Effector memory CD4-positive, alpha-beta T cell (primary cell): ENCODE data around the gene VAMP2.
"Not testable (repeated sequence)": the region's sequence is repeated elsewhere in the genome, so short reads cannot be mapped to it uniquely, and the experiment has no call there.

ENCODE experiments used
- DNase-seq, 3 donors: peaks; one replicate each; pipeline ENCODE4 v3.0.0-alpha.2; 2020
- H3K27ac ChIP-seq: 2 replicates; pipeline ENCODE4 v1.7.0; 2013; ENCODE audit warnings: mild to moderate bottlenecking, low read length, moderate library complexity; ENCODE audit not compliant: insufficient read depth, poor library complexity, severe bottlenecking
- H3K27me3 ChIP-seq: replicated peaks from 2 replicates; pipeline ENCODE4 v1.7.0; 2013; ENCODE audit warnings: mild to moderate bottlenecking, low read length; ENCODE audit not compliant: insufficient read depth, control insufficient read depth, poor library complexity, severe bottlenecking
- H3K36me3 ChIP-seq: 2 replicates; pipeline ENCODE4 v1.7.0; 2013; ENCODE audit warnings: mild to moderate bottlenecking, low read length, moderate library complexity; ENCODE audit not compliant: control insufficient read depth, insufficient read depth
- H3K4me1 ChIP-seq: 2 replicates; pipeline ENCODE4 v1.7.0; 2013; ENCODE audit warnings: low read length, mild to moderate bottlenecking; ENCODE audit not compliant: control insufficient read depth, insufficient read depth, poor library complexity, severe bottlenecking
- H3K4me3 ChIP-seq: 2 replicates; pipeline ENCODE4 v1.7.0; 2013; ENCODE audit warnings: low read length, low read depth, mild to moderate bottlenecking; ENCODE audit not compliant: insufficient read depth, poor library complexity, severe bottlenecking
- H3K9me3 ChIP-seq: 2 replicates; pipeline ENCODE4 v1.7.0; 2013; ENCODE audit warnings: mild to moderate bottlenecking, low read length, moderate library complexity; ENCODE audit not compliant: control insufficient read depth

The VAMP2 gene

DNA sequence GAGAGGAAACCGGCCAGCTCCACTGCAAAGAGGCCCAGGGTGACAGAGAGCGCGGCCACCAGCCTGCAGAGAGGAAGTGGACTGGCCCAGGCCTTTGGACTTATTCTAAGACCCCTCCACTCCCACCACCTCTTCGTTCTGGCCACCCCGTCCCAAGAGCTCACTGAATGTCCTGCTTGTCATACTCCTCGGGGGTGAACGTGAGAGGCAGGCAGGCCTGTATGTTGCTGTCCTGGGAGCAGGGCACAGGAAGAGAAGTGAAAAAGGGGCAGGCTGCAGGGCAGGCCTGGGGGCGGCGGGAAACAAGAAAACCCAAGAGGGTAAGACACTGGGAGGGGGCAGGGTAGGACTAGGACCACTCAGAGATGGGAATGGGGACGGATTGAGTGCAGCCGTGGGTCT is 13.0 kb upstream of the VAMP2 start:
- H3K27ac ChIP-seq = peak overlapping the region; percentile 81
- no peaks in the 10 kb centered on the region for H3K9me3 ChIP-seq
- no peaks in the 10 kb centered on the region for H3K27me3 ChIP-seq
- peaks cover 31% of the 10 kb centered on the region for H3K4me1 ChIP-seq
- DNase-seq = no peak
- H3K36me3 ChIP-seq = no peaks in the 10 kb centered on the region
- H3K4me3 ChIP-seq = peak overlapping the region; percentile 61

DNA sequence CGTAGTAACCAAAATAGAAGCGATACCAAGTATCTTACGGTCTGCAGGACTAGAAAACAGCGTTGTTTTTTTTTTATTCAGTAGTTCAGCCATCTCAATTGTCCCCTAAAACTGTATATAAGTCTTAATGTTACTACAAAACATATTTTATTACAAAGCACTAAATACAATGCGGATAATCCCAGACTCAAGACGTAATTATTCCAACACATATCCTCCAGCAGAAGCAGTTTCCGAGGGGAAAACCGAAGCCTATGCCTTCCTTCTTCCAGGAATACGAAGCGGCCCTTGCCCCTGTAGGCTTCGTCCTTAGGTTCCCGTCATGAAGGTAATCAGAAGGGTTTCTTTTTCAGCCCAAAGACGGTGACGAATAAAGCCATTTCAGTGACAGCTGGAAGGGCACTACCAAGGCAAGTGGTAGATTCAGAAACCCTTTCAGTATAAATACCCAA is 11.1 kb upstream of the VAMP2 start:
- peak overlapping the region; percentile 97 for H3K27ac ChIP-seq
- peak overlapping the region; percentile 39 for H3K4me3 ChIP-seq
- no peaks in the 10 kb centered on the region for H3K9me3 ChIP-seq
- peaks cover 31% of the 10 kb centered on the region for H3K4me1 ChIP-seq
- H3K36me3 ChIP-seq = no peaks in the 10 kb centered on the region
- DNase-seq = no peak
- no peaks in the 10 kb centered on the region for H3K27me3 ChIP-seq

DNA sequence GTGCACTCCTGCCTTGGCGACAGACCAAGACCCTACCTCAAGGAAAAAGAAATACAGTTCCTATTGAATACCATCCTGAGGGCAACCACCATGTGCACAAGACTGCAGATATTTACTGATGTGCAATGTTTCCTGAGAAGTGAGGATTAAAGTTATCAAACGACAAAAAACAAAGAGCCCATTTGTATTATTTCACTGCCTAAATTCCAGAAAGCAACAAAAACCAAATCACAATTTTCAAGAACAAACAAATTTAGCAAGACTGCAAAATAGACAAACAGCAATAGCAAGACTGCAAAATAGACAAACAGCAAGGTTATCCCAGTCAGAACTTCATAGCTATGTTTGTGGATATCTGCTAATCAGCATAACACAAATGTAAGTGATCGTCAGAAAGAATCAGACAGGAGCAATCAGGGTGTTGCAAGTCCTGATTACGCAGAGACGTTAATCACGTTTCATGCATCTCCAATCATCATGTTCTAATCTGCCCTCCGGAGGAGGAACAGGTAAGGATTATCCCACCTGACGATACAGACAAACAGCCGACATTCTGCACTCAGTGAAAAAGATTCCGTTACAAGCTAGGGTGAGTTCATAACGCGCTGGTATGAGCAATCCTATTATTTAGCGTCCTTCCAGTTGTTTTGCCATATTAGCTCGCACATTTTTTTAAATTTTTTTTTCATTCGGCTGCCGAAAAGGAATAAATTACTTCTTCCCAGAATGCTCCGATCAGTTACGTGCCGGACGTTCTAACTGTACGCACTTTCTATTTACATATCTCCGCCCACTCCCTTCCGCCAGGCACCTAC is 10.5 kb upstream of the VAMP2 start:
- no peaks in the 10 kb centered on the region for H3K27me3 ChIP-seq
- peak overlapping the region; percentile 97 for H3K27ac ChIP-seq
- H3K9me3 ChIP-seq = no peaks in the 10 kb centered on the region
- H3K4me1 ChIP-seq = peaks cover 31% of the 10 kb centered on the region
- peak; percentile 65 to 74 (median 65) for DNase-seq
- H3K4me3 ChIP-seq = peak overlapping the region; percentile 39
- H3K36me3 ChIP-seq = no peaks in the 10 kb centered on the region

DNA sequence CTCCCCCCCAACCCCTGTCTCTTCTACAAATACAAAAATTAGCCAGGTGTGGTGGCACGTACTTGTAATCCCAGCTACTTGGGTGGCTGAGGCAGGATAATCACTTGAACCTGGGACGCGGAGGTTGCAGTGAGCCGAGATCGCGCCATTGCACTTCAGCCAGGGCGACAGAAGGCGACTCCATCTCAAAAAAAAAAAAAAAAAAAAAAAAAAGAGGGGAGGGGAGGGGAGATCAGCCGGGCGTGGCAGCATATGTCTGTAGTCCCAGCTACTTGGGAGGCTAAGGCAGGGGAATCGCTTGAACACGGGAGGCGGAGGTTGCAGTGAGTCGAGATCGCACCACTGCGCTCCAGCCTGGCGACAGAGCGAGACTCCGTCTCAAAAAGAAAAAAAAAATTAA is 7.4 kb upstream of the VAMP2 start:
- not testable (repeated sequence) for H3K4me3 ChIP-seq, H3K36me3 ChIP-seq, H3K27me3 ChIP-seq, H3K27ac ChIP-seq, H3K9me3 ChIP-seq, DNase-seq
- H3K4me1 ChIP-seq = peaks cover 15% of the 10 kb centered on the region

DNA sequence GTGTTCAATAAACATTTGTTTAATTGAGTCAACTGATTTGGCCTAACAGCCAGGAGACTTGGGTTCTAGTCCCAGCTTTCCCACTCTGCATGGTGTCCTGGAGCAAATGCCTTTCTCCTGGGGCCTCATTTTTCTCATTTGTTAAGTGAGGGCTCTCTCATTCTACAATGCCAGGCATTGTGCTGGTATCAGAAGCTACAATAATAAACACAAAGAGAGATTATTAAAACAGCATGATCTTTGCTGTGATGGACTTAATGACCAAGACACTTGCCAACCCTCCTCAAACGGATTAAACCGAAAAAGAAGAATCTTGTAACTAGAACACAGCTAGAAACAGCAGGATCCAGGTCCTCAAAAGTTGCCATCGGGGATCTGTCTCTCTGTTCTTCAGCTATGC is 4.8 kb upstream of the VAMP2 start:
- no peak for DNase-seq
- H3K27me3 ChIP-seq = no peaks in the 10 kb centered on the region
- H3K4me1 ChIP-seq = peaks cover 24% of the 10 kb centered on the region
- no peaks in the 10 kb centered on the region for H3K36me3 ChIP-seq
- no peak overlapping the region for H3K4me3 ChIP-seq
- no peaks in the 10 kb centered on the region for H3K9me3 ChIP-seq
- H3K27ac ChIP-seq = no peak overlapping the region

DNA sequence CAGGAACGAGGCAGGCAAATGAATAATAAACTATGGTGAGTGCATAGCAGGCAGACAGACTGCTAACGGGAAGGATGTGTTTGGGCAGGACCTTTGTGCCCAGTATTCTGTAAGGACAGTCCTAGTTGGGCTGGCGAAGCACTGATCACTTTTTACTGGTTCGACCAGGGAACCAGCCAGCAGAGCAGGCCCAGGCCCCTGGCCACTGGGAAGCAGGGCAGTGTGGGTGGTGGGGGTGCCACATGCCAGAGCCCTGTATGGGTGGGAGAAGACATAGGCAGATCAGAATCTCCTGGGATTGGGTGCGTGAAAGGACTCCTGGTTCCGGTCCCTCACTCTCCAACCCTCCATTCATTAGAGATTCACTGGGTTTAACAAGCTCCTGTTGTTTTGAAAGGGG is 4.0 kb upstream of the VAMP2 start:
- Histone ChIP-seq H3K36me3 (no peaks in the 10 kb centered on the region), H3K4me3 (no peak overlapping the region), H3K9me3 (no peaks in the 10 kb centered on the region), H3K27me3 (no peaks in the 10 kb centered on the region), H3K4me1 (peaks cover 26% of the 10 kb centered on the region), H3K27ac (no peak overlapping the region)
- no peak for DNase-seq

DNA sequence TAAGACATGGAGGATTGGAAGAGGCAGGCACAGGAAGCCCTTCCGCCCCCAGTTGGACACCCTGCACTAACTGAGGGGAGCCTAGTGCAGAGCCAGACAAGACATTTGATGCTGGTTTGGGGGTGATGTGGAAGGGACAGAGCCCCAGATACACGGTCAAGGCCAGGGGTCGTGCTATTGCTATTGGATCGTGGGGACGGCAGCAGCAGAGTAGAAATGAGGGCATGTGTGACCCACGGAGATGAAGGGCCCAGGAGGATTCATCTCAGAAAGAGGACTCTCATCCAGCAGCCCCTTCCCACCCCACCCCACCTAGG is 2.0 kb upstream of the VAMP2 start:
- Histone ChIP-seq H3K27ac (peak overlapping the region; percentile 97), H3K36me3 (peaks cover 13% of the 10 kb centered on the region), H3K4me3 (peak overlapping the region; percentile 41), H3K4me1 (peaks cover 41% of the 10 kb centered on the region), H3K9me3 (no peaks in the 10 kb centered on the region), H3K27me3 (no peaks in the 10 kb centered on the region)
- no peak for DNase-seq

DNA sequence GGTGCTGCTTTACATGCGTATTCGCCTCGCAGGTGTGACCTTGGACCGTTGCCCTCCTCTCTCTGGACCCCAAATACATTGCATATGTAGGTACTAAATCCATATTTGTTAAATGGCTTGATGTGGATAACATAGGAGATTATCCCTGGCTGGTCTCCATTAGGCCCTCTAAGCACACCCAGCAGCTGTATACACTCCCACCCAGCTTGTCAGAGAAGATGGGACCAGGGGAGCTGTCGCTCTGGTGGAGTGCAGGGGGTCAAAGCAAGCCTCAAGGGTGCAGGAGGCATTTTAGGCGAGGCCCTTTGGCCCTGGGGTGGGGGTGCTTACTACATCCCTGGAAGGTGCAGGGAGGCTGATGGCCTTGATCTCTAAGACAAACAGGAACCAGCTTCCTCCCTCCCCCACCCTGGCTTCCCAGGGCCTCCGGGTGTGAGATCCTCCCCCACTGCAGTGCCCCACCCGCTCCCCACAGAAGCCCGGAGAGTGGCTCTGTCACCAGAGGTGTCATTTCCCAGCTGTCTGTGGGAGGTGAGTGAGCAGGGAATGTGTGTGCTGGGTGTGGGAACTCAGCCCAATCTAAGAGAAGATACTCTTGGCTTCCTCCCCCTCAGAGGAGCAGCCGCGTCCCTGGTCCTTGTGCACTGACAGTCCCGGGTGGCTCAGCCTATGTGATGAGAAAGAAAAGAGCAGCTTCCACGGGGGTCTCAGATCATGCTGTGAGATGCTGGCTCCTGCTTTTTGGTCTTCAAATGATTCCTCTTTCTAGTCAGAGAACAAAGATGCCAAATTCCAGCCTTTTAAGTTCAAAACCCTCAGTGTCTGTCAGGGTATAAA is 1.4 kb upstream of the VAMP2 start:
- DNase-seq = peak; percentile 57 to 65 (median 65)

DNA sequence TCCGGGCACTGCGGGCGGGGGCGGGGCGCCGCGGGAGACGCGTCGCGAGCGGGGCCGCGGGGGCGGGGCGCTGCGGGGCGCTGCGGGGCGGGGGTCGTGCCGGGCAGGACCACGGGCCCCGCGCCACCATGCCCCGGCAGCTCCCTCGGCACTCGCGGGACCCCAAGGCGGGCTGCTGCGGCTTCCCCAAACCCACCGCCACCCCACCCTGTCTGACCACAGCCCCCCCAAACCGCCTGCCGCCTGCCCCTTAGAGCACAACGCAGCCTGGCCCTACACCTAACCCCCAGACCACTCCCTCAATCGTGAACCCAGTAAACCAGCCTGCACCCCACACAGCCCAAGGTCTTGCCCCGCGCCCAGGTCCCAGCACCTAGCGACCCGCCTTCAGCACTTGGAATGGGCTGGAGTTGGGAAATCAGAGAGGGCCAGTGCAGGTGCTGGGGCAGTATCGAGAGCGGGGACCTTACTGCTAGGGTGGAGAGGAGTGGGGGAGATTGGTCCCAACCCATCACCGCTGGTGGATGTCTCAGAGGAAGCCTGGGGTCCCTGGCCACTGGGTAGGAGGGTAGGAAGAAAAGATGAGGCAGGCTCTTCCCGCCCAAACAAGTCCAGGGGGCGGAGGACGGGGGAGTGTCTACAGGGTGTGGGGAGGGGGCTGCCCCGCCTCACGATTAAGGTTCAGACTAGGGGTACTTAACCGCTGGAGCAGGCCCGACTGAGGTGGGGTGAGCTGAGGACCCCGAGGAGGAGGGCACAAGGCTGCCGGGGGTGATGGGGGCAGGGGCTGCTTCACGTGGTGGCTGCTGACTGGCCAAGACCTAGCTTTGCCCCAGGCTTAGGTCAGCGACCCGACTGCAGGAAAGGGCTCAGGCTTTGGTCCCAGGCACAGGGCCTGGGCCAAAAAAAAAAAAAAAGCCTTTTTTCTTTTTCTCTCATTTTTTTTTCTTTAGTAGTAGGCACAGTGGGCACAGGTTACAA is 539 bp upstream of the VAMP2 start:
- Histone ChIP-seq H3K27ac (peak overlapping the region; percentile 97), H3K27me3 (no peaks in the 10 kb centered on the region), H3K9me3 (no peaks in the 10 kb centered on the region), H3K36me3 (peaks cover 24% of the 10 kb centered on the region), H3K4me1 (peaks cover 41% of the 10 kb centered on the region), H3K4me3 (peak overlapping the region; percentile 51)
- no peak for DNase-seq

More for the DNA sequence above, 1.4 kb upstream of the VAMP2 start:
- H3K27ac ChIP-seq = peak overlapping the region; percentile 97
- no peaks in the 10 kb centered on the region for H3K9me3 ChIP-seq
- H3K36me3 ChIP-seq = peaks cover 19% of the 10 kb centered on the region
- H3K4me1 ChIP-seq = peaks cover 41% of the 10 kb centered on the region
- H3K27me3 ChIP-seq = no peaks in the 10 kb centered on the region
- peak overlapping the region; percentile 41 for H3K4me3 ChIP-seq
